ENCODE data around the gene SGK1.

- TF ChIP-seq STAT6 (CRISPR knock-in tag; conservative IDR thresholded peaks at IDR 0.05; ENCODE audit: low read depth) (no peak), ZSCAN18 (CRISPR knock-in tag; IDR thresholded peaks at IDR 0.05) (no peak), FOXP1 (CRISPR knock-in tag; IDR thresholded peaks at IDR 0.05; ENCODE audit: borderline replicate concordance) (no peak), ATF3 (CRISPR knock-in tag; conservative IDR thresholded peaks at IDR 0.05) (no peak), CTCF (IDR thresholded peaks at IDR 0.05) (no peak), CREB1 (CRISPR knock-in tag; IDR thresholded peaks at IDR 0.05) (no peak), USF2 (CRISPR knock-in tag; IDR thresholded peaks at IDR 0.05) (no peak), ETV6 (CRISPR knock-in tag; IDR thresholded peaks at IDR 0.05) (no peak), ERG (CRISPR knock-in tag; IDR thresholded peaks at IDR 0.05) (no peak), E2F1 (CRISPR knock-in tag; IDR thresholded peaks at IDR 0.05) (no peak)
Observed at GRCh38 chr6:134341999-134342567, 24.2 kb upstream of the SGK1 start.
